DND-41 (cell line): ENCODE measurements around the gene SQSTM1.
"Not testable (repeated sequence)": the region's sequence is repeated elsewhere in the genome, so short reads cannot be mapped to it uniquely, and the experiment has no call there.

Experiments
- ATAC-seq: fragments of 200-7000 bp; cut with Tn5 transposase; 3 replicates; pipeline ENCODE4 v1.9.1; 2021; ENCODE audit warnings: low read depth; ENCODE audit not compliant: insufficient read depth
- DNase-seq: peaks from one replicate; pipeline ENCODE4 v3.0.0-alpha.2; 2020
- H2AFZ ChIP-seq: 2 replicates; pipeline ENCODE4 v1.6.0; 2012; ENCODE audit warnings: low read depth, low read length
- H3K27ac ChIP-seq: 2 replicates; pipeline ENCODE4 v1.5.1; 2012; ENCODE audit warnings: low read length, inconsistent platforms
- H3K27me3 ChIP-seq: fragments of 200-600 bp; sonication (generic); 2 replicates; pipeline ENCODE4 v1.6.0; 2012; ENCODE audit warnings: low read length, mild to moderate bottlenecking, inconsistent platforms; ENCODE audit not compliant: insufficient read depth, poor library complexity
- H3K36me3 ChIP-seq: 2 replicates; pipeline ENCODE4 v1.5.1; 2012; ENCODE audit warnings: low read length, inconsistent platforms; ENCODE audit not compliant: insufficient read depth
- H3K4me1 ChIP-seq: 2 replicates; pipeline ENCODE4 v1.5.1; 2012; ENCODE audit warnings: mild to moderate bottlenecking, low read length; ENCODE audit not compliant: insufficient read depth
- H3K4me2 ChIP-seq: 2 replicates; pipeline ENCODE4 v1.6.0; 2012; ENCODE audit warnings: mild to moderate bottlenecking, moderate library complexity, low read length, inconsistent platforms; ENCODE audit not compliant: insufficient read depth
- H3K4me3 ChIP-seq, 2 experiments: fragments of 200-600 bp in 1 of 2; shearing (Covaris generic) in 1 of 2; 2 replicates each; pipeline ENCODE4 v1.5.1; 2012 to 2016; ENCODE audit warnings: inconsistent platforms in 2 of 2, low read length in 2 of 2, mild to moderate bottlenecking in 2 of 2, low read depth in 1 of 2, moderate library complexity in 1 of 2
- H3K79me2 ChIP-seq: 2 replicates; pipeline ENCODE4 v1.6.0; 2012; ENCODE audit warnings: low read length, inconsistent platforms; ENCODE audit not compliant: insufficient read depth
- H3K9ac ChIP-seq: 2 replicates; pipeline ENCODE4 v1.6.0; 2012; ENCODE audit warnings: low read depth, mild to moderate bottlenecking, inconsistent platforms, low read length, moderate library complexity
- H3K9me3 ChIP-seq: 2 replicates; pipeline ENCODE4 v1.5.1; 2012; ENCODE audit warnings: low read length, moderate library complexity, mild to moderate bottlenecking, inconsistent platforms; ENCODE audit not compliant: insufficient read depth, severe bottlenecking
- H4K20me1 ChIP-seq: 2 replicates; pipeline ENCODE4 v1.6.0; 2012; ENCODE audit warnings: low read length; ENCODE audit not compliant: insufficient read depth
- CTCF ChIP-seq: IDR thresholded peaks from 2 replicates; pipeline ENCODE4 v1.5.1; 2012; ENCODE audit warnings: borderline replicate concordance, low read length, moderate library complexity, mild to moderate bottlenecking; ENCODE audit not compliant: poor library complexity, severe bottlenecking; ENCODE audit errors: extremely low read depth
- EZH2 ChIP-seq: IDR thresholded peaks from 3 replicates; pipeline ENCODE4 v1.6.1; 2012; ENCODE audit warnings: borderline replicate concordance, low read depth, mild to moderate bottlenecking, moderate library complexity, low read length, inconsistent platforms; ENCODE audit not compliant: severe bottlenecking

The SQSTM1 gene

GRCh38 chr5:179781846-179782245 is 38.9 kb upstream of the SQSTM1 start:
- no peak for TF ChIP-seq EZH2
- no peak for TF ChIP-seq CTCF
- ATAC-seq: no peak

GRCh38 chr5:179783128-179783527 is 37.6 kb upstream of the SQSTM1 start:
- no peaks in the 10 kb centered on the region for H3K4me1 ChIP-seq
- H2AFZ ChIP-seq: no peak overlapping the region
- H4K20me1 ChIP-seq: peaks cover 14% of the 10 kb centered on the region
- ATAC-seq (no peak), DNase-seq (no peak)
- H3K4me2 ChIP-seq: no peak overlapping the region
- TF ChIP-seq CTCF (no peak), EZH2 (no peak)
- no peaks in the 10 kb centered on the region for H3K9me3 ChIP-seq
- H3K79me2 ChIP-seq: no peaks in the 10 kb centered on the region
- no peak overlapping the region for H3K9ac ChIP-seq
- H3K4me3 ChIP-seq: no peak overlapping the region
- H3K36me3 ChIP-seq: peaks cover 28% of the 10 kb centered on the region
- H3K27ac ChIP-seq: no peak overlapping the region
- no peaks in the 10 kb centered on the region for H3K27me3 ChIP-seq

More at GRCh38 chr5:179781846-179782245, 38.9 kb upstream of the SQSTM1 start:
- Histone ChIP-seq H4K20me1 (peaks cover 17% of the 10 kb centered on the region), H3K4me3 (no peak overlapping the region), H3K9me3 (no peaks in the 10 kb centered on the region), H3K79me2 (no peaks in the 10 kb centered on the region), H3K27me3 (no peaks in the 10 kb centered on the region), H3K36me3 (peaks cover 39% of the 10 kb centered on the region), H3K4me2 (no peak overlapping the region), H3K9ac (no peak overlapping the region), H3K27ac (no peak overlapping the region), H3K4me1 (no peaks in the 10 kb centered on the region), H2AFZ (no peak overlapping the region)
- DNase-seq: no peak

GRCh38 chr5:179786861-179787260 is 33.8 kb upstream of the SQSTM1 start:
- H3K4me2 ChIP-seq: no peak overlapping the region
- no peaks in the 10 kb centered on the region for H3K27me3 ChIP-seq
- H3K79me2 ChIP-seq: no peaks in the 10 kb centered on the region
- ATAC-seq (no peak), DNase-seq (no peak)
- no peaks in the 10 kb centered on the region for H3K4me1 ChIP-seq
- H3K27ac ChIP-seq: no peak overlapping the region
- H3K9ac ChIP-seq: no peak overlapping the region
- H2AFZ ChIP-seq: no peak overlapping the region
- H3K4me3 ChIP-seq: no peak overlapping the region
- no peak for TF ChIP-seq EZH2
- no peak for TF ChIP-seq CTCF
- no peaks in the 10 kb centered on the region for H3K9me3 ChIP-seq
- H3K36me3 ChIP-seq: 0 out of 2 replicates have a peak, but pooled peaks cover 1% of the 10 kb centered on the region
- H4K20me1 ChIP-seq: 0 out of 2 replicates have a peak, but pooled peaks cover 3% of the 10 kb centered on the region

GRCh38 chr5:179788193-179788854 is 32.4 kb upstream of the SQSTM1 start:
- H3K27ac ChIP-seq: no peak overlapping the region
- DNase-seq: no peak
- H3K79me2 ChIP-seq: no peaks in the 10 kb centered on the region
- TF ChIP-seq CTCF: no peak
- no peak for ATAC-seq
- H3K4me3 ChIP-seq: no peak overlapping the region
- H3K9me3 ChIP-seq: no peaks in the 10 kb centered on the region
- no peaks in the 10 kb centered on the region for H4K20me1 ChIP-seq
- no peak overlapping the region for H3K4me2 ChIP-seq
- no peak overlapping the region for H3K9ac ChIP-seq
- no peaks in the 10 kb centered on the region for H3K4me1 ChIP-seq
- H3K27me3 ChIP-seq: no peaks in the 10 kb centered on the region
- no peak overlapping the region for H2AFZ ChIP-seq
- H3K36me3 ChIP-seq: no peaks in the 10 kb centered on the region

GRCh38 chr5:179789278-179789677 is 31.4 kb upstream of the SQSTM1 start:
- not testable (repeated sequence) for H3K9me3 ChIP-seq, H3K36me3 ChIP-seq, H3K4me2 ChIP-seq, H3K9ac ChIP-seq, H3K27ac ChIP-seq, ATAC-seq, H4K20me1 ChIP-seq, DNase-seq, H3K4me3 ChIP-seq, H3K4me1 ChIP-seq, H3K27me3 ChIP-seq, H3K79me2 ChIP-seq, H2AFZ ChIP-seq
